GM12878 (cell line): ENCODE results near the gene SH2D5. TPM values are rescaled to one million over a fixed set of nuclear protein-coding genes. Genes with fewer than 3 reads are reported as not detected.

Experiments
- ATAC-seq: fragments of 200-7000 bp; cut with Tn5 transposase; 3 replicates; pipeline ENCODE4 v1.9.1; 2020; ENCODE audit warnings: mild to moderate bottlenecking, moderate library complexity
- BruUV-seq: library from RNA; stranded (reverse); fragments of 400-500 nt; replicated peaks from 2 replicates; lab custom pipeline; 2021; lab: Mats Ljungman, UMichigan
- CTCF ChIA-PET: fragments of 300-600 bp; sonication (Branson Sonifier 250); formaldehyde crosslinking; extraction: SDS; loops from one replicate; lab custom pipeline; 2021; ENCODE audit warnings: inconsistent platforms; lab: Yijun Ruan, JAX
- POLR2A ChIA-PET: fragments of 350-600 bp; formaldehyde crosslinking; extraction: SDS; loops from one replicate; lab custom pipeline; 2021; ENCODE audit warnings: inconsistent platforms; lab: Charles Lee
- RAD21 ChIA-PET: fragments of 300-600 bp; sonication (Branson Sonifier 250); formaldehyde crosslinking; loops from one replicate; lab custom pipeline; 2023; ENCODE audit warnings: antibody characterized with exemption; ENCODE audit not compliant: unreplicated experiment; lab: Charles Lee
- SMC1A ChIA-PET: fragments of 300-600 bp; sonication (Branson Sonifier 250); formaldehyde crosslinking; loops from one replicate; lab custom pipeline; 2023; ENCODE audit not compliant: unreplicated experiment, uncharacterized antibody; lab: Charles Lee
- DNase-seq: peaks from one replicate; pipeline ENCODE4 v3.0.0-alpha.2; 2011; ENCODE audit warnings: low read depth, low spot score
- FAIRE-seq: peaks from 3 replicates; lab custom pipeline; 2011; peaks lifted over from hg19 to GRCh38; lab: Jason Lieb, UNC
- H2AFZ ChIP-seq: 2 replicates; pipeline ENCODE4 v1.6.0; 2011; ENCODE audit warnings: low read depth, low read length, control low read depth; ENCODE audit not compliant: control insufficient read depth
- H3K27ac ChIP-seq: 2 replicates; pipeline ENCODE4 v1.5.1; 2011; ENCODE audit warnings: control low read depth; ENCODE audit not compliant: control insufficient read depth, insufficient read depth
- H3K27me3 ChIP-seq, 2 experiments: replicated peaks in 1 of 2; 2 replicates each; pipeline versions ENCODE4 v1.6.0 to v1.6.1; 2011; ENCODE audit warnings: low read length in 1 of 2; ENCODE audit not compliant: control insufficient read depth in 2 of 2, insufficient read depth in 2 of 2
- H3K36me3 ChIP-seq, 2 experiments: 2 replicates each; pipeline ENCODE4 v1.5.1; 2011; ENCODE audit warnings: low read length in 1 of 2; ENCODE audit not compliant: control insufficient read depth in 2 of 2, insufficient read depth in 2 of 2
- H3K4me1 ChIP-seq: 2 replicates; pipeline ENCODE4 v1.6.1; 2011; ENCODE audit warnings: mild to moderate bottlenecking, low read length, moderate library complexity, mixed read lengths; ENCODE audit not compliant: control insufficient read depth, insufficient read depth
- H3K4me2 ChIP-seq: 2 replicates; pipeline ENCODE4 v1.6.0; 2011; ENCODE audit warnings: control low read depth; ENCODE audit not compliant: control insufficient read depth, insufficient read depth
- H3K4me3 ChIP-seq: fragments of 200-600 bp; sonication (generic); 2 replicates; pipeline ENCODE4 v1.5.1; 2016
- H3K79me2 ChIP-seq: 2 replicates; pipeline ENCODE4 v1.6.0; 2011; ENCODE audit warnings: low read length; ENCODE audit not compliant: control insufficient read depth, insufficient read depth
- H3K9ac ChIP-seq: 2 replicates; pipeline ENCODE4 v1.8.0; 2011; ENCODE audit warnings: low read length, control low read depth, mixed read lengths; ENCODE audit not compliant: control insufficient read depth, insufficient read depth
- H3K9me3 ChIP-seq: replicated peaks from 3 replicates; pipeline ENCODE4 v1.5.1; 2011; ENCODE audit warnings: mild to moderate bottlenecking, low read length; ENCODE audit not compliant: control insufficient read depth, insufficient read depth
- H4K20me1 ChIP-seq: 2 replicates; pipeline ENCODE4 v1.6.0; 2011; ENCODE audit not compliant: control insufficient read depth, insufficient read depth
- EZH2 ChIP-seq: IDR thresholded peaks from 2 replicates; pipeline ENCODE4 v1.6.1; 2012; ENCODE audit warnings: low read depth, mild to moderate bottlenecking, control low read depth, inconsistent platforms, low read length, borderline replicate concordance; ENCODE audit not compliant: control insufficient read depth
- MXI1 ChIP-seq: fragments of 150-350 bp; IDR thresholded peaks from 2 replicates; pipeline ENCODE4 v1.6.1; 2011; ENCODE audit warnings: low read depth, mild to moderate bottlenecking, inconsistent platforms, low read length, improper control_type of control experiment
- MYC ChIP-seq: IDR thresholded peaks from 2 replicates; pipeline ENCODE4 v1.6.1; 2011; ENCODE audit warnings: mild to moderate bottlenecking, low read length, moderate library complexity, inconsistent platforms; ENCODE audit not compliant: insufficient read depth, insufficient replicate concordance, insufficient read length, severe bottlenecking
- RAD51 ChIP-seq: fragments of 450-650 bp; IDR thresholded peaks from 2 replicates; pipeline ENCODE4 v1.6.1; 2016; ENCODE audit warnings: moderate library complexity, mild to moderate bottlenecking, inconsistent platforms
- SREBF2 ChIP-seq: IDR thresholded peaks from 2 replicates; pipeline ENCODE4 v1.6.1; 2012; ENCODE audit warnings: mild to moderate bottlenecking, low read length
- STAT1 ChIP-seq: fragments of 450-650 bp; conservative IDR thresholded peaks from 2 replicates; pipeline ENCODE4 v1.6.1; 2014; ENCODE audit warnings: antibody characterized with exemption, mild to moderate bottlenecking
- ZSCAN29 ChIP-seq: fragments of 450-650 bp; IDR thresholded peaks from 2 replicates; pipeline ENCODE4 v1.6.1; 2017; ENCODE audit warnings: mild to moderate bottlenecking, moderate library complexity
- ZZZ3 ChIP-seq: IDR thresholded peaks from 2 replicates; pipeline ENCODE4 v1.6.1; 2011; ENCODE audit warnings: low read depth; ENCODE audit not compliant: control insufficient read depth, insufficient read length
- WGBS: methylation state at CpG from one replicate; pipeline ENCODE4 v1.1.6; 2016; ENCODE audit warnings: low lambda C conversion rate; ENCODE audit not compliant: insufficient replicate concordance, insufficient coverage; ENCODE audit errors: missing lambda C conversion rate; 5-methylcytosine and 5-hydroxymethylcytosine counted together
- in situ Hi-C: fragments of 300-500 bp; cut with MboI; formaldehyde crosslinking; loops from 9 replicates; pipeline ENCODE4 v1.14.3; 2018; ENCODE audit warnings: mixed read lengths
- intact Hi-C: fragments of 100-400 bp; cut with micrococcal nuclease; formaldehyde crosslinking; loops from one replicate; pipeline ENCODE4 v1.14.2; 2022; ENCODE audit not compliant: unreplicated experiment
- polyA plus RNA-seq, 11 experiments: library from polyadenylated mRNA; depleted of rRNA in 4 of 11; unstranded in 6 of 11; stranded (reverse) in 5 of 11; fragments of >200 nt; fragmentation: Nextera tagmentation in 4 of 11; fragmentation: Illumina TruSeq in 1 of 11; extraction: Ambion mirVana in 4 of 11; extraction: Trizol in 1 of 11; gene quantifications; 1 replicate in 1 of 11; 2 replicates in 10 of 11; pipeline versions ENCODE4 v1.2.1 to v1.2.3, GENCODE V29; 2011 to 2016; ENCODE audit warnings: inconsistent platforms in 2 of 11, missing spikeins in 2 of 11, low read depth in 1 of 11
- total RNA-seq, 4 experiments: library from RNA; depleted of rRNA in 3 of 4; stranded (reverse); fragments of >200 nt in 3 of 4; fragmentation: Illumina TruSeq in 1 of 4; extraction: Trizol in 1 of 4; gene quantifications; 2 replicates each; pipeline versions ENCODE4 v1.2.1 to v1.2.3, GENCODE V29; 2013 to 2021
- TF ChIP-seq, protein P1 (sequence below): IDR thresholded peaks from 2 replicates; pipeline ENCODE4 v1.6.1; 2012; ENCODE audit warnings: low read depth, low read length, improper control_type of control experiment
- TF ChIP-seq, protein P2 (sequence below): IDR thresholded peaks from 2 replicates; pipeline ENCODE4 v1.6.1; 2011; ENCODE audit warnings: borderline replicate concordance, low read depth, mild to moderate bottlenecking, moderate library complexity, mixed read lengths, low read length; ENCODE audit not compliant: insufficient read depth; ENCODE audit errors: extremely low read length

Gene SH2D5
- total and polyA plus RNA-seq, 10 of the 15 experiments (the other 5 are each of a cell fraction or from before 2014, with no cell fraction given): 0.03 to 0.62 (median 0.20) TPM; not detected in 3

DNA sequence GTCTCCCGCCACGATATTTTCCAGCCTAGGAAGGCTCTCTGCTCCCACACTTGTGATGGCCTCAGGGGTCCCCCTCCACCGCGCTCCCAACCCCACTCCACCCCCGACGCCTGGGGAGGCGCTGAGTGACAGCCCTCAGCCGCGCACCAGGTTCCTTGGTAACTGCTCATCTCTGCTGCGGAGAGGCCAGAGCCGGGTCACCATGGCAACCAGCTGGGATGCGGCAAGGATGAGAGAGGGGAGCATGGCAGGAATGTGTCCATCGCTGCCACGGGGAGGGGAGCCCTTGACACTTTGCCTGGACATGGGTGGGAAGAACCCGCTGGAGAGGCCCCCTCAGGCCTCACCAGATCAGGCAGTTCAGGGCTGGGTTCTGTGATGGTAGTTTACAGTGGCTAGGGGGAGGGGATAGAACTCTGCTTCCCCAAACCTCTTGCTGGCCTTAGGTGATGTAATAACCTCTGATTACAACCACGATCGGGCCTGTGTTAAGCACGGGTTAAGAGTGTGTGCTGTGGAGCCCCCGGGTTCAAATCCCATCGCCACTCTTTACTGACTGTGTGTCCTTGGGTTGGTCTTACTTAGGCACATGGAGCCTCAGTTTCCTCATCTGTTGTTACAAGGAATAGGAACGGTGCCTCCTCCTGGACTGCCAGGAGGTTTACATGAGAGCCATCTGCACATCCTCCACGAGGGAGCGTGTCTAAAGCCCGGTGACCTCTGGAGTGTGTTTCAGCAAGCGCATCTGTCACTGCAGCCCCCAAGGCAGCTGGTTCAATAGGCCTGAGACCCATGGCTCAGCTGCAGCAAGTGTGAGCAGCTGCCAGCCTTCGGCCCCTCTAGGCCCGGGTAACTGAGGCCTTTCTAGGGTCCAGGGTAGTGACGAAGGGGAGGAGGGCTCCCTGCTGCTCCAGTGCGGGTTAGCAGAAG is 21.0 kb downstream of the SH2D5 start:
- no peak for TF ChIP-seq ZZZ3
- no peak for TF ChIP-seq MYC
- TF ChIP-seq ZSCAN29: no peak
- no peaks in the 10 kb centered on the region for H3K36me3 ChIP-seq
- in situ Hi-C loops: no loop called here
- RAD21 ChIA-PET: no interaction called here
- no peak for ATAC-seq
- SMC1A ChIA-PET: no interaction called here
- H3K9me3 ChIP-seq: no peaks in the 10 kb centered on the region
- H3K4me1 ChIP-seq: no peaks in the 10 kb centered on the region
- CTCF ChIA-PET: no interaction called here
- H3K27ac ChIP-seq: no peak overlapping the region
- no peaks in the 10 kb centered on the region for H3K79me2 ChIP-seq
- no peak for DNase-seq
- H2AFZ ChIP-seq: no peak overlapping the region
- H3K4me2 ChIP-seq: no peak overlapping the region
- POLR2A ChIA-PET: no interaction called here
- no peak overlapping the region for H3K4me3 ChIP-seq
- no peak for FAIRE-seq
- no peak overlapping the region for H3K9ac ChIP-seq
- 55% methylated on average over 28 of the region's 29 CpGs for whole genome bisulfite sequencing
- H3K27me3 ChIP-seq: no peaks in the 10 kb centered on the region; a peak in 1 of 4 replicates
- intact Hi-C loops: no loop called here
- BruUV-seq: no TSS peak
- no peaks in the 10 kb centered on the region for H4K20me1 ChIP-seq

DNA sequence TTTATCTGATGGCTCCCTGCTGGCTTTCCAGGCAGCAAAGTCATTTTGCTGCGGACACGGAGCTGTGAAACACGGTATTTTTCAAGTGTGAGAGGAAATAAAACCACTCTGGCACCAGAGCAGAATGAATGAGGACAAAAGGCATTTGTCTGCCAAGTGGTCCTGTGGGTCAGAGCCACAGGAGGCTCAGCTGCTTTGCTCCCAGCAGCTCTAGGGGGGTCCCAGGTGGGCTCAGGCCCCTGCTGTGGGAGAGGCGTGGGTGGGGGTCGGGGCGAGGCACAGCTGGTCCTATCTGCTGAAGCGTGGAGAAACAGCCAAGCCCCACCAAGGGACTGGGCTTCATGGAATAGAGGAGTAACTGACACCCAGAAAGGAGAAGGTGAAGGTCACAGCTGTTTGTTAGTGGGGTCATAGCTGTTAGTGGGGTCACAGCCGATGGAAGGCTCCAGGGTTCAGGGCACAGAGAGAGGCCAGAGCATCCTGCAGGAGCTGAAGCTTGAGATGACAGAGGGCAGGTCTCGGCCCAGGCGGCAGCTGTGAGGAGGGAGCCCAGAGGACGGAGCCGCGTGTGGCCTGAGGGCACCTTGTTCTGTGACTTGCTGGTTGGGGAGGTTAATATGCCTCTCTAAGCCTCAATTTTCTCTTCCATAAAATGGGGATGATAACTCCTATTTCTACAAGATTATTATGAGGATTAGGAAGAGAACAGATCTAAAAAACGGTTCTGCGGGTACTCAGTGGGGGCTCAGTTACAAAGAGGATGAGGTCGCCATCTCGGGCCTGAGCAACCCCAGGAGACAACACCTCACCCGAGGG is 21.8 kb downstream of the SH2D5 start:
- 29% methylated on average over 18 of the region's 18 CpGs for WGBS
- in situ Hi-C loops: no loop called here
- TF ChIP-seq, protein P1, sequence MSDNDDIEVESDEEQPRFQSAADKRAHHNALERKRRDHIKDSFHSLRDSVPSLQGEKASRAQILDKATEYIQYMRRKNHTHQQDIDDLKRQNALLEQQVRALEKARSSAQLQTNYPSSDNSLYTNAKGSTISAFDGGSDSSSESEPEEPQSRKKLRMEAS: no peak
- TF ChIP-seq, protein P2, sequence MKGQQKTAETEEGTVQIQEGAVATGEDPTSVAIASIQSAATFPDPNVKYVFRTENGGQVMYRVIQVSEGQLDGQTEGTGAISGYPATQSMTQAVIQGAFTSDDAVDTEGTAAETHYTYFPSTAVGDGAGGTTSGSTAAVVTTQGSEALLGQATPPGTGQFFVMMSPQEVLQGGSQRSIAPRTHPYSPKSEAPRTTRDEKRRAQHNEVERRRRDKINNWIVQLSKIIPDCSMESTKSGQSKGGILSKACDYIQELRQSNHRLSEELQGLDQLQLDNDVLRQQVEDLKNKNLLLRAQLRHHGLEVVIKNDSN: no peak
- TF ChIP-seq RAD51: no peak
- no peak for TF ChIP-seq MXI1
- TF ChIP-seq STAT1: no peak
- no peak for TF ChIP-seq SREBF2
- no peak for TF ChIP-seq EZH2

More for the DNA sequence above, 21.8 kb downstream of the SH2D5 start:
- DNase-seq (no peak), FAIRE-seq (no peak), ATAC-seq (no peak)
- no peaks in the 10 kb centered on the region; a peak in 1 of 4 replicates for H3K27me3 ChIP-seq
- no peaks in the 10 kb centered on the region for H3K36me3 ChIP-seq
- no peak overlapping the region for H3K4me2 ChIP-seq
- H2AFZ ChIP-seq: no peak overlapping the region
- no peak overlapping the region for H3K27ac ChIP-seq
- no peaks in the 10 kb centered on the region for H4K20me1 ChIP-seq
- H3K4me1 ChIP-seq: no peaks in the 10 kb centered on the region
- no peak overlapping the region for H3K4me3 ChIP-seq
- ChIA-PET CTCF (no interaction called here), RAD21 (no interaction called here), POLR2A (no interaction called here), SMC1A (no interaction called here)
- H3K9ac ChIP-seq: no peak overlapping the region
- intact Hi-C loops: no loop called here
- no peaks in the 10 kb centered on the region for H3K9me3 ChIP-seq
- BruUV-seq: no TSS peak
- H3K79me2 ChIP-seq: no peaks in the 10 kb centered on the region
